GM18867 (cell line): ENCODE results near the gene LCOR.
"Not testable (repeated sequence)": the region's sequence is repeated elsewhere in the genome, so short reads cannot be mapped to it uniquely, and the experiment has no call there.

Experiments used
- ATAC-seq: cut with Tn5 transposase; IDR thresholded peaks from one replicate; pipeline ENCODE4 v1.9.1; 2021; ENCODE audit warnings: mild to moderate bottlenecking, moderate library complexity; ENCODE audit not compliant: unreplicated experiment

The LCOR gene

DNA sequence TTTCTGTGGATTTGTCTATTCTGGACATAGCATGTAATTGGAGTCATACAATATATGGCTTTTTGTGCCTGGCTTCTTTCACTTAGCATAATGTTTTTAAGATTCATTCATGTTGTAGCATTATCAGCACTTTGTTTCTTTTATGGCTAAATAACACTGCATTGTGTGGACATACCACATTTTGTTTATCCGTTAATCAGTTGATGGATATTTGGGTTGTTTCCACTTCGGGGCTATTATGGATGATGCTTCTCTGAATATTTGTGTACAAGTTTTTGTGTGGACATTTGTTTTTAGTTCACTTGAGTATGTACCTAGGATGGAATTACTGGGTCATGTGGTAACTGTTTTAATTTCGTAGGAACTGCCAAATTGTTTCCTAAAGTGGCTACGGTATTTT, 6.4 kb downstream of the LCOR start:
- ATAC-seq = no peak

GRCh38 chr10:96840841-96841518, 8.9 kb downstream of the LCOR start:
- no peak for ATAC-seq

GRCh38 chr10:96842896-96843723, 11.0 kb downstream of the LCOR start:
- ATAC-seq = no peak

GRCh38 chr10:96843823-96844222, 11.7 kb downstream of the LCOR start:
- ATAC-seq = no peak

GRCh38 chr10:96846395-96846794, 14.3 kb downstream of the LCOR start:
- no peak for ATAC-seq

DNA sequence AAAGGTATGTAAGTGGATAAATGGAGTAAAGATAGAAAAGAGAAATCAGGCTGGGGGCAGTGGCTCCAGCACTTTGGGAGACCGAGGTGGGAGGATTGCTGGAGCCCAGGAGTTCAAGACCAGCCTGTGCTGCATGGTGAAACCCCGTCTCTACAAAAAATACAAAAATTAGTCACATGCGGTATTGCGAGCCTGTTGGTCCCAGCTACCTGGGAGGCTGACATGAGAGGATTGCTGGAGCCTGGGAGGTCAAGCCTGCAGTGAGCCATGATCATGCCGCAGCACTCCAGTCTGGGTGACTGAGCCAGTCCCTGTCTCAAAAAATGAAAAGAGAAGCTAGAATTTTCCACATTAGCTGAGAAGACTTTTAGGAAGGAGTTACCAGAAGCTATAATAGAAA, 14.8 kb downstream of the LCOR start:
- ATAC-seq = no peak

DNA sequence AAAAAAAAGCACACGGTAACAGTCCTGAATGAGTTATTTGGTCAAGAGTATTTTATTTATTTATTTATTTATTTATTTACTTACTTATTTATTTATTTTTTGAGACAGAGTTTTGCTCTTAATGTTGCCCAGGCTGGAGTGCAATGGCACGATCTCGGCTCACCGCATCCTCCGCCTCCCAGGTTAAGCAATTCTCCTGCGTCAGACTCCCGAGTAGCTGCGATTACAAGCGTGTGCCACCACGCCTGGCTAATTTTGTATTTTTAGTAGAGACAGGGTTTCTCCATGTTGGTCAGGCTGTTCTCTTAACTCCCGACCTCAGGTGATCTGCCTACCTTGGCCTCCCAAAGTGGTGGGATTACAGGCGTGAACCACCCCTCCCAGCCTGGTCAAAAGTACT, 15.3 kb downstream of the LCOR start:
- ATAC-seq = not testable (repeated sequence)

GRCh38 chr10:96850113-96850512, 18.0 kb downstream of the LCOR start:
- ATAC-seq = no peak

- no peak for ATAC-seq
These were observed 18.7 kb downstream of the LCOR start for GRCh38 chr10:96850825-96851224.

DNA sequence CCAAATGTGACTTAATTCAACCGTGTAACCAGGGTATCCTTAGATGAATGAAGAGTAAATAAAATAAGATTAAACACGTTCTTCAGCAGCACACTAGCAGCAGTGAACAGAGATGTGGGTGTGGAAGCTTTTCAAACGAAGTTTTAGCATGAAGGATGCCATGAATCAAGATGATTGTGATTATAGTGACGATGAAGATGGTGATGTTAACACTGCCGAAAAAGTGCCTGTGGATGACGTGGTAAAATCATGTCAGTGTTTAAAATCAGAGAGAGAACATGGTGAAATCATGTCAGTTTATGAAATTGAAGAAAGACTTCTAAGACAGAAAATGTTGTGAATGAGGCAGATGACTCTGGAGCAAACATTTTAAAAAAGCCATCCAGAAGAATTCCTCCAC, 19.2 kb downstream of the LCOR start:
- no peak for ATAC-seq

DNA sequence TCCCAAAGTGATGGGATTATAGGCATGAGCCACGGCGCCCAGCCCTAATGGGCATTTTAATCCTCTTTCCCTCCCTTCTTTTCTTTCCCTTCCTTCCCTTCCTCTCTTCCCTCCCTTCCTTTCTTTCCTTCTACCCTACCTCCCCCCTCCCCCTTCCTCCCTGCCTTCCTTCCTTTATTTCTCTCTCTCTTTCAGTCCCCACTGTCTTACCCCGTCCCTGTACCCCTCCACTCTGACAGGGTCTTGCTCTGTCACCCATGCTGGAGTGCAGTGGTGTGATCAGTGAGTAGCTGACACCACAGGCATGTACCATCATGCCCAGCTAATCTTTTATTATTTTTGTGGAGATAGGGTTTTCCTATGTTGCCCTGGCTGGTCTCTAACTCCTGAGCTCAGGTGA, 24.2 kb downstream of the LCOR start:
- ATAC-seq = no peak

DNA sequence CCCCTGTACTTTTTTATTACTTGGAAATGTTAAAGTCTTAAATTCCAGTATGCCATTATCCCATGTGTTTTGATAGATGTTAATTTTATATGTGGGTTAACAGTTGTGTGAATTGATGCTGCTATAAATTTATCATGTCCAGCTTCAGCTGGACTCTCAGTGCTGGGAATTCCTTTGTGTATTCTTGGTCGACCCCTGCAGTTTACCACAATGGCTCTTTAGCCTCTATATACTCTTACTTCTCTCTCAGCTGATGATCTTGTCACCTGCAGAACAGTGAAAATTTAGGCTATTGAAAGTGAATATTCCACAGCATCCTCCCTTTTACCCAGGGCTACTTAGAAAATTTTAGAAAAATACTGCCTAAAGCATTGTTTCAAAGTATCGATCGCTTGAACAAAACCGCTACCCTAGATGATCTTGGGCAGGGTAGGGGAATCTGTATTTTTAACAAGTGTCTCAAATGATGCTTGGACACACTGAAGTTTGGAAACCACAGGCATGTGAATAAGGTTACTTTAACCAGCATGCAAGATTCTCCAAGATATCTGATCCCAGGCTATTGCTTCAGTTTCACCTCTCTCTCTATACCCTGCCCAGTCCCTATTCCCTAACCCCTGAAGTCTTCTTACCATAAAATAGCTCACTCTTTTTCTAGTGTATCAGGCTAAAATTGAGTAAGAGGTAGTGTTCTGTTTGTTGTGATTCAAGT, 25.4 kb downstream of the LCOR start:
- no peak for ATAC-seq

DNA sequence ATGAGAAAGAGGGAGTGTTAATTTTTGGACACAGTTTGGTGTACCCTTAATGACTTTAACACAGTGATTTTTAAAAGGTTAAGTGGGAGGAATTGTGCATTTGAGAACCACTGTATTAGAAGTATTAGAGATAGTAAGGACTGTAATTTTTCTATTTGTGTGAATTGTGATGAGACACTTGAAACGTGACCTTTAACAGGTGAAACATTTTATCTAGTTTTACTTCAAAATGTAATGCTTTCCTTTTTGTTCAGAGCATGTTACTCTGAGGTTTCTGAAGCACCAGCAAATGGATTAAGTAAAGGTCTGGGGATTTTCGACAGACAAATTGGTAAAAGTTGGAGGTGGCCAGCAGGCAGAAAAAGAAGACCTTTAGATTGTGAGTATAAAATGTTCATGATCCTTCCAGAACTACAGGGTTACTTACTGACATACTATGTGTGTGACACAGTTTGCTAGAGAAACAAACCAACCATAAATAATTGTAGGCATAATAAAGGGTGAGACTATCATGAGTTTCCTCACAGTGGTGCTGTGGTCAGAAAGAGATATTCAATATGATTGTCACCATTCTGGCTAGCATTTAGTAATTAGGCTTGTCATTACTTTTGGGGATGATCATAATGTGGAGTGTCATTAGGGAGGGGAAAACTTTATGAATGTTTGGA, 26.1 kb downstream of the LCOR start:
- ATAC-seq = no peak

GRCh38 chr10:96858706-96859050, 26.6 kb downstream of the LCOR start:
- no peak for ATAC-seq

GRCh38 chr10:96860631-96861277, 28.7 kb downstream of the LCOR start:
- peak; percentile 44 for ATAC-seq

DNA sequence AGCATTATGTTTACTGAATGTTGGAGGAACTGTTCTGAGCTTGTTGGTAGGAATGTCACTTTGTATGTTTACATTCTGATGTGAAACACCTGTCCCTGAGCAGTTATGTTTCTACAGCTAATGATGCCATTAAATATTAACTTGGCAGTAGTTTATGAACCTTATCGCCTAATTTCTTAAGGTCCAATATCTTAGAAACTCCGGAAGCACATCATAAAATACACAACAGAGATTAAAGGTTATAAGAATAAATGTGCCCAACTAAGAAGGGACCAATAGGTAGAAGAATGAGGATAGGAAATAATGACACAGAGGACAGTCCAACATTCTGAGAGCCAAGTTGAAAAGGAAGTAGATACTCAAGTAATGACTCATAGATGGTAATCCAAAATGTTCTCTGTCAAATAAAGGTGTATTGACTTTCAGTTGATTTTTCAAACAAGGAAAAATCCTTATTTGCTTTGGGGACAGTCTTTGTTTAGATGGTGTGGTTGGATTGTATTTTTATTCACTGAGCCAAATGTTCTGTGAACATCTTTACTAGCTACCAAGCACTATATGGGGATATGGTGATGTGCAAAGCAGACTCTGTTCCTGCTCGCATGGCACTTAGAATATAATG, 31.9 kb downstream of the LCOR start:
- peak; percentile 58 for ATAC-seq

- ATAC-seq = no peak
These were observed 41.0 kb downstream of the LCOR start for GRCh38 chr10:96873086-96873485.

GRCh38 chr10:96873756-96874467, 41.8 kb downstream of the LCOR start:
- ATAC-seq = no peak

- ATAC-seq = no peak
These were observed 46.0 kb downstream of the LCOR start for GRCh38 chr10:96878057-96878456.

GRCh38 chr10:96880575-96880974, 48.5 kb downstream of the LCOR start:
- ATAC-seq = no peak
